Measurements from ENCODE around the gene TGFBRAP1.

DNA sequence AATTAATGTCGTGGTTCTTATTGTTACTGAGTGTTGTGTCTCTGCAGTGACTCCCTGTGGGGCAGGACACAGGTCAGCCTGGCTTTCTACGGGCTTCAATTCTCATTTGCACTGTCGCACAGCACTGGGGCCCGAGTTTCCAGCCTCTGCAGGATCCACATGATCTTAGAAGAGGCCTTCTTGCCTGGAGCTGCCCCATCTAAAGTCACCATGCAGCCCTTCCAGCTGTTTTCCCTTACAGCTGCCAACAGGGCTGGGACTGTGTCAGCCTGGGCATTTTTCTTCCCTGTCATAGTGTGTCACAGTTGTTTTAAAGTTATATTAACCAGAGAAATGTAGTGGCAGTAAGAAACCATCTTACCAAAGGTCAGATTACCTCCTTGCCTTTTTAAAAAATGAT lies 42.3 kb upstream of the TGFBRAP1 start:
- TF ChIP-seq, protein P1, sequence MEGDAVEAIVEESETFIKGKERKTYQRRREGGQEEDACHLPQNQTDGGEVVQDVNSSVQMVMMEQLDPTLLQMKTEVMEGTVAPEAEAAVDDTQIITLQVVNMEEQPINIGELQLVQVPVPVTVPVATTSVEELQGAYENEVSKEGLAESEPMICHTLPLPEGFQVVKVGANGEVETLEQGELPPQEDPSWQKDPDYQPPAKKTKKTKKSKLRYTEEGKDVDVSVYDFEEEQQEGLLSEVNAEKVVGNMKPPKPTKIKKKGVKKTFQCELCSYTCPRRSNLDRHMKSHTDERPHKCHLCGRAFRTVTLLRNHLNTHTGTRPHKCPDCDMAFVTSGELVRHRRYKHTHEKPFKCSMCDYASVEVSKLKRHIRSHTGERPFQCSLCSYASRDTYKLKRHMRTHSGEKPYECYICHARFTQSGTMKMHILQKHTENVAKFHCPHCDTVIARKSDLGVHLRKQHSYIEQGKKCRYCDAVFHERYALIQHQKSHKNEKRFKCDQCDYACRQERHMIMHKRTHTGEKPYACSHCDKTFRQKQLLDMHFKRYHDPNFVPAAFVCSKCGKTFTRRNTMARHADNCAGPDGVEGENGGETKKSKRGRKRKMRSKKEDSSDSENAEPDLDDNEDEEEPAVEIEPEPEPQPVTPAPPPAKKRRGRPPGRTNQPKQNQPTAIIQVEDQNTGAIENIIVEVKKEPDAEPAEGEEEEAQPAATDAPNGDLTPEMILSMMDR (IDR thresholded peaks at IDR 0.05): no peak
- no peak for TF ChIP-seq POLR2A (IDR thresholded peaks at IDR 0.05)

Measured in uterus (tissue), 2 donors.